Glutamatergic neuron (in vitro differentiated cells): ENCODE data around the gene GTPBP1. TPM values are rescaled to one million over a fixed set of nuclear protein-coding genes. Genes with fewer than 3 reads are reported as not detected.

Source experiments
- DNase-seq: peaks from one replicate; pipeline ENCODE4 v3.0.0; 2022
- H3K27ac Mint-ChIP-seq: one replicate; pipeline ENCODE4 v1.8.0; 2020; ENCODE audit warnings: mild to moderate bottlenecking, mixed read lengths, inconsistent platforms; ENCODE audit not compliant: unreplicated experiment
- H3K27me3 Mint-ChIP-seq: one replicate; pipeline ENCODE4 v1.8.0; 2020; ENCODE audit warnings: mild to moderate bottlenecking, moderate library complexity, mixed read lengths, inconsistent platforms; ENCODE audit not compliant: unreplicated experiment
- H3K36me3 Mint-ChIP-seq: one replicate; pipeline ENCODE4 v1.8.0; 2020; ENCODE audit warnings: mild to moderate bottlenecking, mixed read lengths, inconsistent platforms; ENCODE audit not compliant: unreplicated experiment
- H3K4me1 Mint-ChIP-seq: one replicate; pipeline ENCODE4 v1.8.0; 2020; ENCODE audit warnings: mild to moderate bottlenecking, low read depth, mixed read lengths, inconsistent platforms; ENCODE audit not compliant: unreplicated experiment
- H3K4me3 Mint-ChIP-seq: one replicate; pipeline ENCODE4 v1.8.0; 2020; ENCODE audit warnings: mild to moderate bottlenecking, mixed read lengths, inconsistent platforms; ENCODE audit not compliant: unreplicated experiment
- H3K9me3 Mint-ChIP-seq: one replicate; pipeline ENCODE4 v1.8.0; 2020; ENCODE audit warnings: mild to moderate bottlenecking, moderate library complexity, mixed read lengths, inconsistent platforms; ENCODE audit not compliant: unreplicated experiment
- total RNA-seq: library from RNA; stranded (reverse); fragmentation: NEBNext Ultra II Directional; extraction: Animal tissue kit (Norgen Biotek cat#: 25700); gene quantifications from one replicate; pipeline ENCODE4 v1.2.1, GENCODE V29; 2021; ENCODE audit not compliant: unreplicated experiment
- TF ChIP-seq, protein P1 (sequence below): fragments of 200-600 bp; sonication (generic); IDR thresholded peaks from one replicate; pipeline ENCODE4 v1.5.0; 2021; ENCODE audit not compliant: partially characterized antibody, unreplicated experiment

GTPBP1 gene
- total RNA-seq, 1 donor from 2014 or later: 55.6 TPM

DNA sequence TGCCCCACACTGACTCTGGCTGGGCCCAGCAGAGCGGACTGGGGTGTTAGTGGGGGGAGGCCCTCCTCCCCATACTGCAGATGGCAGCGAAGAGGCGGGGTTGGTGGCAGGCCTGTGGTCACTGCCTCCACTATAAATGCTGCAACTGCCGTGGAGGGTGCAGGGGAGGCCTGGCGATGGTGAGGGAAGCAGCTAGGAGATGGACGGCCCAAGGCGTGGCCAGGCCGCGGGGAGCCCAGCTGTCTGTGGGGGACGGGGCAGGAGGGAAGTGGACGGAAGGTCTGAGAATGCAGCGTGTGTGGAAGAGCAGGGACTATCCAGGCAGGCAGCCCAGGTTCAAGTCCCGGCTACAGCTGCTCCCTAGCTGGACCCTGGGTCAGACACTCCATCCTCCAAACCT is 69.9 kb downstream of the GTPBP1 start:
- no peak for DNase-seq
- no peak overlapping the region for H3K4me3 Mint-ChIP-seq
- H3K27me3 Mint-ChIP-seq: peaks cover 5% of the 10 kb centered on the region
- no peaks in the 10 kb centered on the region for H3K36me3 Mint-ChIP-seq
- no peak overlapping the region for H3K27ac Mint-ChIP-seq
- H3K9me3 Mint-ChIP-seq: peaks cover 3% of the 10 kb centered on the region
- TF ChIP-seq, protein P1, sequence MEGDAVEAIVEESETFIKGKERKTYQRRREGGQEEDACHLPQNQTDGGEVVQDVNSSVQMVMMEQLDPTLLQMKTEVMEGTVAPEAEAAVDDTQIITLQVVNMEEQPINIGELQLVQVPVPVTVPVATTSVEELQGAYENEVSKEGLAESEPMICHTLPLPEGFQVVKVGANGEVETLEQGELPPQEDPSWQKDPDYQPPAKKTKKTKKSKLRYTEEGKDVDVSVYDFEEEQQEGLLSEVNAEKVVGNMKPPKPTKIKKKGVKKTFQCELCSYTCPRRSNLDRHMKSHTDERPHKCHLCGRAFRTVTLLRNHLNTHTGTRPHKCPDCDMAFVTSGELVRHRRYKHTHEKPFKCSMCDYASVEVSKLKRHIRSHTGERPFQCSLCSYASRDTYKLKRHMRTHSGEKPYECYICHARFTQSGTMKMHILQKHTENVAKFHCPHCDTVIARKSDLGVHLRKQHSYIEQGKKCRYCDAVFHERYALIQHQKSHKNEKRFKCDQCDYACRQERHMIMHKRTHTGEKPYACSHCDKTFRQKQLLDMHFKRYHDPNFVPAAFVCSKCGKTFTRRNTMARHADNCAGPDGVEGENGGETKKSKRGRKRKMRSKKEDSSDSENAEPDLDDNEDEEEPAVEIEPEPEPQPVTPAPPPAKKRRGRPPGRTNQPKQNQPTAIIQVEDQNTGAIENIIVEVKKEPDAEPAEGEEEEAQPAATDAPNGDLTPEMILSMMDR: no peak
- H3K4me1 Mint-ChIP-seq: peaks cover 3% of the 10 kb centered on the region

DNA sequence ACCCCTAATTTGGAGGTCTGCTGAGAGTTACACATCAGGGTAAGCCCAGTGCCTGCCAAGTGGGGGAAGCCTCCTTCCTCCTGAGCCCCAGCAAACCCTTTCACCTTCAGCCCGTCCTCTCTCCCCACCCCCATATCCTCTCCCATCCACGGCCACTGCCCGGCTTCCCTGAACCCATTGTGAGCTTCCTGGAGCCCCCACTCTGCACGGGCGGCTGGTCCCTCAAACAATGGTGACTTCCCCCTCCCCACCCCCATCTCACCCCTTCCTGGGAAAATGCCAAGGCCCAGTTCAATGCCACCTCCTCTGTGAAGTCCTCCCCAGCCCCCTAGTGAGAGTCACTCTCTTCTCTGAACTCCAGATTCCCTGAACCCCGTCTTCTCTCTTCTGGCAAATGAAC is 70.3 kb downstream of the GTPBP1 start:
- H3K36me3 Mint-ChIP-seq: no peaks in the 10 kb centered on the region
- TF ChIP-seq, protein P1: no peak

DNA sequence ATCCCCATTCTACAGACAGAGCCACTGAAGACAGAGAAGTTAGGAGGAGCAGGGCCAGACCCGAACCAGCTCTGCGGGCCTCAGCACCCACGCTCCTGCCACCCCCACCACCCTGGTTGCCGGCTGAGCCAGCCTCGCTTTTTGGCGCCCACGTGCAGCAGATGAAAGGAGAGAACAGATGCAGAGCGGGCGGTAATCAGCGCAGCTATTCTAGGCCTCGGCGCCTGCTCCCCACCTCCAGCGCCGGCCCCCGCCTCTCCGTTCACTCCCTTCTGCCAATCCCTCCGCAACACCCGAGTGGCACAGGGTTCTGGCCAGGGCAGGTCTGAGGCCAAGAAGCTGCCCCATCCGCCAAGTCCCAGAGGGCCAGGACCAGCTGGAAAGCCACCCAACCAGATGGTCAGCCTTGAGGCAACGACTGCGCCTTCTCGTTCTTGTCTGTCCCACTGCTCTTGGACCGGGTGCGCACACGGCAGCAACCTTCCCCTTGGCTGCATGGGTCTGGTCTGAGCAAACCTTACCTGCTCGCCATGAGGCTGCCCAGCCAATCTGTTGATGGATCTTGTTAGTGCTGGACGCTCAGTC is 71.4 kb downstream of the GTPBP1 start:
- Mint-ChIP-seq H3K36me3 (peaks cover 10% of the 10 kb centered on the region), H3K4me1 (peaks cover 5% of the 10 kb centered on the region), H3K4me3 (no peak overlapping the region), H3K9me3 (peaks cover 5% of the 10 kb centered on the region), H3K27me3 (peaks cover 3% of the 10 kb centered on the region), H3K27ac (no peak overlapping the region)
- DNase-seq: no peak
- TF ChIP-seq, protein P1: no peak

More for the DNA sequence above, 70.3 kb downstream of the GTPBP1 start:
- Mint-ChIP-seq H3K27ac (no peak overlapping the region), H3K4me1 (peaks cover 3% of the 10 kb centered on the region), H3K4me3 (no peak overlapping the region), H3K27me3 (peaks cover 5% of the 10 kb centered on the region), H3K9me3 (peaks cover 3% of the 10 kb centered on the region)
- no peak for DNase-seq

DNA sequence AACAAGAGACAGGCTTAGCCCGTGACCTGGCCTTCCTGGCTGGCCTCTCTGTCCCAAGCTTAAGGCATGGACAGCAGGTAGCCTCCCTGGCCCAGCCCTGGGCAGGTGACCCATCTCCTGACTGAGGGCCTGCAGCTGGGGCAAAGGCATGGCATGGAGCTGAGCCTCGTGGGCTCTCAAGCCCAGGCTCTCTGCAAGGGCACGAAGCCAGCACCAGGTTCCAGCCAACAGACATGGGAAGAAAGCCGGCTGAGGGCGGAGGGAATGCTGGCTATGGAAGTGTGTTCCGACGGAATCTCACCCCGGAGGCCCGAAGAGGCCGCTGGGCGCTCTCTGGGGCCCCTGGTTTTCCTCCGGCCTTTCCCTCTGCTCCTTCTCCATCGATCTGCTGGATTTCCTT is 75.3 kb downstream of the GTPBP1 start:
- Mint-ChIP-seq H3K27ac (no peak overlapping the region), H3K9me3 (peaks cover 3% of the 10 kb centered on the region), H3K36me3 (peaks cover 12% of the 10 kb centered on the region), H3K27me3 (peaks cover 5% of the 10 kb centered on the region), H3K4me3 (no peak overlapping the region), H3K4me1 (peaks cover 15% of the 10 kb centered on the region)
- TF ChIP-seq, protein P1: no peak
- no peak for DNase-seq

DNA sequence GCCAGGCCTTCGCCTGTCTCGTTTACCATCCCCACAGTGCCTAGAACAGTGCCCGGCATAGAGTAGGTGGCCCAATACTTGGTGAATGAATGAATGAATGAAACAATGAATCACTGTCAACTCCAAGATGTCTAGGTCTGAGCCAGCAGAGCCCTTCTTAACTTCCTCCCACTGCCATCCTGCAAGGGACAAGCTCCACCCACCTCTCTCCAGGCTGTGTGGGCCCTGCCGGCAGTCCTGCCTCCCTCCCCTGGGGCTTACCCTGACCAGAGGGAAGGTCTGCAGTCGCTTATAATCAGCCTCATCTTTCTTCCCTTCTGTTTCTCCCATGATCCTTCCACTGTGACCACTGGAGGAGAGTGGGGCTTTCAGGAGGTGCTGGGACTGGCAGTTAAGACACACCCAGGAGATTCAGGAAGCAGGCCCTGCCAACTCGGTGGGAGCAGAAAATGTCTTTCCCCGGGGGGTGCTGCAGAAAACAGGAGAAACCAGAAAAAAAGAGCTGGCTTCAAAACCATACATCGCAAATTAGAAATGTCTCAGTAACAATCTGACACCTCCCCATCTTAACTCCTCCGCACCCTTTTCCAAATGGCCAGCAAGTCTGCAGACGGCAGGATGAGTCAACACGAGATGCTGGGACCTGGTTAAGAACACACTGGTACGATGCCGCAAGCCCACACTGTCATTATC is 76.8 kb downstream of the GTPBP1 start:
- H3K9me3 Mint-ChIP-seq: peaks cover 3% of the 10 kb centered on the region
- DNase-seq: peak; percentile 66
- H3K27me3 Mint-ChIP-seq: peaks cover 5% of the 10 kb centered on the region
- H3K36me3 Mint-ChIP-seq: peaks cover 12% of the 10 kb centered on the region
- TF ChIP-seq, protein P1: no peak
- H3K4me3 Mint-ChIP-seq: peak overlapping the region; percentile 5
- H3K4me1 Mint-ChIP-seq: peaks cover 15% of the 10 kb centered on the region
- H3K27ac Mint-ChIP-seq: peak overlapping the region; percentile 38
